Spleen (tissue), 11 donors: Measurements from ENCODE around the gene B2M. TPM values are rescaled to one million over a fixed set of nuclear protein-coding genes. Genes with fewer than 3 reads are reported as not detected.

Experiments
- DNase-seq: peaks from one replicate; pipeline ENCODE4 v3.0.0-alpha.2; 2020
- H3K27ac ChIP-seq, 8 donors: fragments of 200-600 bp; sonication (generic) in 7 of 8; 1 replicate in 4 of 8; 2 replicates in 4 of 8; pipeline versions ENCODE4 v1.5.0 to v1.8.0; 2016 to 2021; ENCODE audit warnings: inconsistent platforms in 4 of 8, mild to moderate bottlenecking in 4 of 8, moderate library complexity in 1 of 8
- H3K27me3 ChIP-seq, 7 donors: fragments of 200-600 bp; sonication (generic) in 6 of 7; replicated peaks in 1 of 7; 1 replicate in 4 of 7; 2 replicates in 3 of 7; pipeline versions ENCODE4 v1.5.0 to v1.8.0; 2016 to 2021; ENCODE audit warnings: inconsistent platforms in 3 of 7, mild to moderate bottlenecking in 1 of 7
- H3K36me3 ChIP-seq, 6 donors: fragments of 200-600 bp; sonication (generic) in 5 of 6; 1 replicate in 4 of 6; 2 replicates in 2 of 6; pipeline versions ENCODE4 v1.5.0 to v1.8.0; 2016 to 2021; ENCODE audit warnings: inconsistent platforms in 2 of 6
- H3K4me1 ChIP-seq, 6 donors: fragments of 200-600 bp; sonication (generic) in 5 of 6; 1 replicate in 3 of 6; 2 replicates in 3 of 6; pipeline versions ENCODE4 v1.5.0 to v1.8.0; 2016 to 2021; ENCODE audit warnings: inconsistent platforms in 3 of 6
- H3K4me3 ChIP-seq, 8 donors: fragments of 200-600 bp; sonication (generic) in 7 of 8; 1 replicate in 4 of 8; 2 replicates in 4 of 8; pipeline versions ENCODE4 v1.5.0 to v1.8.0; 2016 to 2021; ENCODE audit warnings: inconsistent platforms in 4 of 8, mild to moderate bottlenecking in 4 of 8, moderate library complexity in 2 of 8
- H3K9me3 ChIP-seq, 8 donors: fragments of 200-600 bp; sonication (generic) in 7 of 8; 1 replicate in 4 of 8; 2 replicates in 4 of 8; pipeline versions ENCODE4 v1.5.0 to v1.8.0; 2016 to 2021; ENCODE audit warnings: inconsistent platforms in 4 of 8
- CTCF ChIP-seq, 11 experiments: fragments of 200-600 bp in 7 of 11; fragments of 450-650 bp in 4 of 11; sonication (generic) in 4 of 11; IDR thresholded peaks in 8 of 11; conservative IDR thresholded peaks in 3 of 11; 1 replicate in 7 of 11; 2 replicates in 4 of 11; pipeline versions ENCODE4 v1.4.0 to v1.8.0; 2016 to 2021; ENCODE audit warnings: antibody characterized with exemption in 11 of 11, inconsistent platforms in 4 of 11, mild to moderate bottlenecking in 1 of 11
- POLR2A ChIP-seq, 3 donors: fragments of 450-650 bp; IDR thresholded peaks; one replicate each; pipeline ENCODE4 v1.5.1; 2017; ENCODE audit warnings: antibody characterized with exemption in 3 of 3, mild to moderate bottlenecking in 1 of 3
- POLR2AphosphoS5 ChIP-seq, 3 donors: sonication (generic); formaldehyde crosslinking; IDR thresholded peaks; one replicate each; pipeline ENCODE4 v1.5.1; 2017; ENCODE audit warnings: antibody characterized with exemption in 3 of 3
- WGBS, 5 donors: extraction: QIAGEN DNeasy Blood & Tissue Kit in 3 of 5; methylation state at CpG; one replicate each; pipeline versions ENCODE4 v1.1.5 to v1.1.7; 2013 to 2018; 5-methylcytosine and 5-hydroxymethylcytosine counted together
- intact Hi-C: fragments of 100-400 bp; cut with DNase I; formaldehyde crosslinking; loops from one replicate; pipeline ENCODE4 v1.15.0; 2023; ENCODE audit warnings: low total_unique reads
- polyA plus RNA-seq, 3 donors: library from polyadenylated mRNA; stranded (reverse); fragments of 200-250 nt; gene quantifications; one replicate each; pipeline ENCODE4 v1.2.1, GENCODE V29; 2013
- total RNA-seq, 7 donors: library from RNA; depleted of rRNA in 3 of 7; stranded (reverse); fragments of >200 nt in 3 of 7; fragmentation: NEBNext Ultra II Directional in 4 of 7; extraction: Animal tissue kit (Norgen Biotek cat#: 25700) in 4 of 7; gene quantifications; one replicate each; pipeline versions ENCODE4 v1.1.0 to v1.2.1, GENCODE V29; 2016 to 2021
- donor health status: healthy with polysubstance abuse.
- donor health status: DM: no; HTN: no; CAD: no; lungs with moderate emphysema.
- donor health status: DM: no; HTN: no; CAD: no.
- donor health status: Bipolar disorder and iron deficiency.
- donor health status: healthy.
- donor health status: DM: no; HTN: no; CAD: no.
- donor health status: DM: yes; HTN: yes; CAD: no.

B2M gene
- total and polyA plus RNA-seq, 10 donors: 3,969 to 10,333 (median 6,045) TPM

- DNase-seq: peak; percentile 99
- WGBS, 5 donors: 6 to 13% (median 6%) methylated on average over 27 to 53 of the region's 53 CpGs
- H3K4me1 ChIP-seq: peaks cover 15 to 90% (median 70%) of the 10 kb centered on the region in 6 donors
- TF ChIP-seq POLR2AphosphoS5 (IDR thresholded peaks at IDR 0.05) (peak; percentile 99), POLR2A (IDR thresholded peaks at IDR 0.05) (peak; percentile 49 to 82 (median 67)), CTCF (IDR thresholded peaks at IDR 0.05 in 8 of 11, conservative IDR thresholded peaks at IDR 0.05 in 3 of 11) (peak; percentile 94 to 100 (median 99))
- H3K4me3 ChIP-seq: peak within 1 kb of the TSS; percentile 81 to 97 (median 90)
- H3K27me3 ChIP-seq: no peaks in the 10 kb centered on the region
- intact Hi-C loops: loop anchor here (5.0 kb wide), 1 partner anchor 74 kb away; the partner anchor contains the start of gene TRIM69
- H3K27ac ChIP-seq: peak within 1 kb of the TSS; percentile 91 to 100 (median 100)
- H3K9me3 ChIP-seq: no peaks in the 10 kb centered on the region
- H3K36me3 ChIP-seq: peaks cover 0 to 25% (median 15%) of the 10 kb centered on the region in 6 donors
Measured at GRCh38 chr15:44663410-44664308, 47.7 kb upstream of the B2M start, which contains the start of gene SPG11. Gene SPG11 (minus strand): TSS chr15:44663662. CDS start chr15:44663647, 15 bp downstream.

- Histone ChIP-seq H3K27ac (peak overlapping the region; percentile 53 to 100 (median 88)), H3K4me1 (peaks cover 18 to 90% (median 76%) of the 10 kb centered on the region in 6 donors), H3K27me3 (no peaks in the 10 kb centered on the region), H3K36me3 (peaks cover 0 to 17% (median 0%) of the 10 kb centered on the region in 6 donors), H3K9me3 (no peaks in the 10 kb centered on the region), H3K4me3 (peak overlapping the region in 1 of 8 donors; percentile 38)
- no peak for TF ChIP-seq POLR2A (IDR thresholded peaks at IDR 0.05)
- TF ChIP-seq POLR2AphosphoS5 (IDR thresholded peaks at IDR 0.05): peak in 1 of 3 donors; percentile 13
- no peak for TF ChIP-seq CTCF (IDR thresholded peaks at IDR 0.05 in 8 of 11, conservative IDR thresholded peaks at IDR 0.05 in 3 of 11)
- no peak for DNase-seq
- 22 to 31% (median 30%) methylated on average over 5 of the region's 5 CpGs for WGBS, 5 donors
- intact Hi-C loops: loop anchor here (5.0 kb wide), 1 partner anchor 46 kb away; the partner anchor contains the start of genes B2M and PATL2
Measured at GRCh38 chr15:44666210-44667038, 44.9 kb upstream of the B2M start.

- H3K36me3 ChIP-seq: peaks cover 0 to 17% (median 0%) of the 10 kb centered on the region in 6 donors
- WGBS, 5 donors: 55 to 63% (median 60%) methylated on average over 3 of the region's 3 CpGs
- H3K27me3 ChIP-seq: no peaks in the 10 kb centered on the region
- peaks cover 18 to 90% (median 73%) of the 10 kb centered on the region in 6 donors for H3K4me1 ChIP-seq
- no peak for DNase-seq
- H3K4me3 ChIP-seq: peak overlapping the region in 1 of 8 donors; percentile 38
- no peaks in the 10 kb centered on the region for H3K9me3 ChIP-seq
- H3K27ac ChIP-seq: peak overlapping the region; percentile 53 to 100 (median 88)
- intact Hi-C loops: loop anchor here (5.0 kb wide), 1 partner anchor 45 kb away; the partner anchor contains the start of genes B2M and PATL2
- TF ChIP-seq POLR2AphosphoS5 (IDR thresholded peaks at IDR 0.05) (no peak), CTCF (IDR thresholded peaks at IDR 0.05 in 8 of 11, conservative IDR thresholded peaks at IDR 0.05 in 3 of 11) (no peak), POLR2A (IDR thresholded peaks at IDR 0.05) (no peak)
Measured at GRCh38 chr15:44667039-44667360, 44.3 kb upstream of the B2M start.
